Measurements from ENCODE around the gene FOXL2NB.

Gene FOXL2NB

GRCh38 chr3:138944929-138945708 lies 1.9 kb upstream of the FOXL2NB start:
- in situ Hi-C loops (cut with MboI; ENCODE audit: low sequenced_read_pairs) = no loop called here

- in situ Hi-C loops (cut with MboI; ENCODE audit: low sequenced_read_pairs) = no loop called here
Measured at GRCh38 chr3:138945709-138946662, 1.0 kb upstream of the FOXL2NB start.

- in situ Hi-C loops (cut with MboI; ENCODE audit: low sequenced_read_pairs) = no loop called here
Measured at GRCh38 chr3:138947495-138948121, 591 bp downstream of the FOXL2NB start.

- in situ Hi-C loops (cut with MboI; ENCODE audit: low sequenced_read_pairs) = no loop called here
Measured at GRCh38 chr3:138948371-138949001, 1.5 kb downstream of the FOXL2NB start.

GRCh38 chr3:138949002-138949418 lies 2.0 kb downstream of the FOXL2NB start:
- in situ Hi-C loops (cut with MboI; ENCODE audit: low sequenced_read_pairs) = no loop called here

GRCh38 chr3:138949445-138950005 lies 2.5 kb downstream of the FOXL2NB start:
- in situ Hi-C loops (cut with MboI; ENCODE audit: low sequenced_read_pairs) = no loop called here

- in situ Hi-C loops (cut with MboI; ENCODE audit: low sequenced_read_pairs) = no loop called here
Measured at GRCh38 chr3:138950006-138950644, 3.1 kb downstream of the FOXL2NB start.

- in situ Hi-C loops (cut with MboI; ENCODE audit: low sequenced_read_pairs) = no loop called here
Measured at GRCh38 chr3:138950701-138951100, 3.7 kb downstream of the FOXL2NB start.

GRCh38 chr3:138960417-138960852 lies 13.4 kb downstream of the FOXL2NB start:
- in situ Hi-C loops (cut with MboI; ENCODE audit: low sequenced_read_pairs) = no loop called here

- in situ Hi-C loops (cut with MboI; ENCODE audit: low sequenced_read_pairs) = no loop called here
Measured at GRCh38 chr3:138962854-138963560, 16.0 kb downstream of the FOXL2NB start.

GRCh38 chr3:138964264-138964663 lies 17.2 kb downstream of the FOXL2NB start:
- in situ Hi-C loops (cut with MboI; ENCODE audit: low sequenced_read_pairs) = no loop called here

GRCh38 chr3:138964923-138965322 lies 17.9 kb downstream of the FOXL2NB start:
- in situ Hi-C loops (cut with MboI; ENCODE audit: low sequenced_read_pairs) = no loop called here

GRCh38 chr3:138971766-138972320 lies 24.8 kb downstream of the FOXL2NB start:
- in situ Hi-C loops (cut with MboI; ENCODE audit: low sequenced_read_pairs) = no loop called here

GRCh38 chr3:138972941-138973340 lies 25.9 kb downstream of the FOXL2NB start:
- in situ Hi-C loops (cut with MboI; ENCODE audit: low sequenced_read_pairs) = no loop called here

- in situ Hi-C loops (cut with MboI; ENCODE audit: low sequenced_read_pairs) = no loop called here
Measured at GRCh38 chr3:138974462-138974861, 27.4 kb downstream of the FOXL2NB start.

GRCh38 chr3:138975351-138975750 lies 28.3 kb downstream of the FOXL2NB start:
- in situ Hi-C loops (cut with MboI; ENCODE audit: low sequenced_read_pairs) = no loop called here

GRCh38 chr3:138976047-138976446 lies 29.0 kb downstream of the FOXL2NB start:
- in situ Hi-C loops (cut with MboI; ENCODE audit: low sequenced_read_pairs) = no loop called here

- in situ Hi-C loops (cut with MboI; ENCODE audit: low sequenced_read_pairs) = no loop called here
Measured at GRCh38 chr3:138984816-138985215, 37.8 kb downstream of the FOXL2NB start.

- in situ Hi-C loops (cut with MboI; ENCODE audit: low sequenced_read_pairs) = no loop called here
Measured at GRCh38 chr3:138985932-138986331, 38.9 kb downstream of the FOXL2NB start.
